ENCODE measurements around the gene BRF1. TPM values are rescaled to one million over a fixed set of nuclear protein-coding genes. Genes with fewer than 3 reads are reported as not detected.

The BRF1 gene
- total and polyA plus RNA-seq, 9 donors = 20.4 to 47.3 (median 37.1) TPM

DNA sequence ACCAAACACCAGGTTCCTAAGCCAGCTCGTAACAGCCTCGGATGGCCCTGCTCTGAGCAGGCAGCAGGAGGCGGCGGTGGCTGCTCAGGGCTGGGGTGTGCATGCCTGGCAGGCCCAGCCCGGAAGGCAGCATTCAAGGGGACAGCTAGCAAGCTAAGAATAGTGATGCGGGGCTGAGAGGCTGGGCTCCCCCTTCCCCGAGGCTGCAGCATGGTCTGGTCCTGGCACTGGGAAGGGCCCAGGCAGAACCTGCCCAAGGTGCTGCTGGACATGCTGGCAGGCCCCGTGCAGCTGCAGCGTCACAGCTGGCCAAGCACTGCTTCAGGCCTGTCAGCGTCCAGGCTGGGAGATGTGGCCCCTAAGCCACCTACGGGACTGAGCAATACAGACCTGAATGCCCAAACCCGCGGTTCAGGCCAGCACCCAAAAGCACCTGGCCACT, 93.3 kb downstream of the BRF1 start:
- Histone ChIP-seq H3K36me3 (no peaks in the 10 kb centered on the region), H3K27ac (no peak overlapping the region), H3K4me3 (no peak overlapping the region), H3K27me3 (no peaks in the 10 kb centered on the region), H3K4me1 (ENCODE audit: insufficient read depth) (peaks cover 8% of the 10 kb centered on the region), H3K9me3 (no peaks in the 10 kb centered on the region)
- intact Hi-C loops (cut with DNase I) = loop anchor here in 1 of 4 donors (10.0 kb wide), 1 partner anchor 77 kb away; no protein-coding TSS in a partner anchor
- 70 to 77% (median 72%) methylated on average over 13 of the region's 13 CpGs for WGBS, 3 donors
- no peak for DNase-seq
- no peak for TF ChIP-seq EP300 (IDR thresholded peaks at IDR 0.05)
- TF ChIP-seq, protein P1, sequence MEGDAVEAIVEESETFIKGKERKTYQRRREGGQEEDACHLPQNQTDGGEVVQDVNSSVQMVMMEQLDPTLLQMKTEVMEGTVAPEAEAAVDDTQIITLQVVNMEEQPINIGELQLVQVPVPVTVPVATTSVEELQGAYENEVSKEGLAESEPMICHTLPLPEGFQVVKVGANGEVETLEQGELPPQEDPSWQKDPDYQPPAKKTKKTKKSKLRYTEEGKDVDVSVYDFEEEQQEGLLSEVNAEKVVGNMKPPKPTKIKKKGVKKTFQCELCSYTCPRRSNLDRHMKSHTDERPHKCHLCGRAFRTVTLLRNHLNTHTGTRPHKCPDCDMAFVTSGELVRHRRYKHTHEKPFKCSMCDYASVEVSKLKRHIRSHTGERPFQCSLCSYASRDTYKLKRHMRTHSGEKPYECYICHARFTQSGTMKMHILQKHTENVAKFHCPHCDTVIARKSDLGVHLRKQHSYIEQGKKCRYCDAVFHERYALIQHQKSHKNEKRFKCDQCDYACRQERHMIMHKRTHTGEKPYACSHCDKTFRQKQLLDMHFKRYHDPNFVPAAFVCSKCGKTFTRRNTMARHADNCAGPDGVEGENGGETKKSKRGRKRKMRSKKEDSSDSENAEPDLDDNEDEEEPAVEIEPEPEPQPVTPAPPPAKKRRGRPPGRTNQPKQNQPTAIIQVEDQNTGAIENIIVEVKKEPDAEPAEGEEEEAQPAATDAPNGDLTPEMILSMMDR (IDR thresholded peaks at IDR 0.05) = no peak
- no peak for TF ChIP-seq POLR2A (IDR thresholded peaks at IDR 0.05)

DNA sequence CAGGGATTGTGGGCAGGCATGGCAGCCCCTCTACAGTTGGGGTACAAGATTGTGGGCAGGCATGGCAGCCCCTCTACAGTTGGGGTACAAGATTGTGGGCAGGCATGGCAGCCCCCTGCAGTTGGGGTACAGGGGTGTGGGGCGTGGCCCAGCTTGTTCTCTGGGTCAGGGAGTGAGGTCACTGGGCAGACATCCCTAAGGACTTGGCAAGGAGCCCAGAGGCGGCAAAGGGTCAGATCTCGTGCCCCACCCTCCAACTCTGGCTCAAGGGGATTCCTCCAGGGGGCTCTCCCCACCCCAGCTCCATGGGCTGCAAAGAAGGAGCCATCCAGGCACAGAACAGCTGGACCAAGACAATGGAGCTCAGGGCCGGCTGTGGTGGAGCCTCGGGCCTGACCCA, 93.9 kb downstream of the BRF1 start:
- no peak for TF ChIP-seq EP300 (IDR thresholded peaks at IDR 0.05)
- no peak for TF ChIP-seq POLR2A (IDR thresholded peaks at IDR 0.05)
- TF ChIP-seq, protein P1 (IDR thresholded peaks at IDR 0.05) = no peak
- DNase-seq = no peak
- Histone ChIP-seq H3K27me3 (no peaks in the 10 kb centered on the region), H3K9me3 (no peaks in the 10 kb centered on the region), H3K27ac (no peak overlapping the region), H3K4me1 (ENCODE audit: insufficient read depth) (peaks cover 8% of the 10 kb centered on the region), H3K4me3 (no peak overlapping the region), H3K36me3 (no peaks in the 10 kb centered on the region)
- intact Hi-C loops (cut with DNase I) = loop anchor here in 1 of 4 donors (10.0 kb wide), 1 partner anchor 78 kb away; no protein-coding TSS in a partner anchor
- 29 to 40% (median 35%) methylated on average over 5 of the region's 5 CpGs for WGBS, 3 donors

DNA sequence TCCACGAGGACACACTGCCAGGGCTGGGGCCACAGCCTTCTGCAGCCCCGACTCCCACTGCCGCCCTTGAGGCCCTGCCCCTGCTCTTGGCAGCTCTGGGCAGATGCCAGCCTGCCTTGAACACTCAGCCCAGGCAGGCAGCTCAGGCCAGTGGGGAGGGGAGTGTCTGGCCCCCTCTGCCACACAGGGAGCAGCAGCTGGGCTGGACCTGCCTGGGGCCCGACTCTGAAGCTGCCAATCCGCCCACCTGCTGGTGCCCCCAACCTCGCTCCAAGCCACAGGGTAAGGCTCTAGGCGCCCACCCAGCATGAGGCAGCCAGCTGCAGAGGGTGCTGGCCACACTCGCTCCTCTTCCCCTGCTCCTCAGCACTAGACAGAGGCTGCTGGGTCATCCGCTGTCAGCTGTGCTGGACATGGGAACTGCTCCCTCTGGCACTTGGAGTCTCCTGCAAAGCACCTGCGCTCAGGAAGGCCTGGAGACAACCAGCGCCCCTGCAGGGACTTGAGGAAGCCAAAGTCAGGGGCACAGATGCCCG, 95.1 kb downstream of the BRF1 start:
- intact Hi-C loops (cut with DNase I) = loop anchor here in 1 of 4 donors (10.0 kb wide), 1 partner anchor 79 kb away; no protein-coding TSS in a partner anchor
- WGBS, 3 donors = 17 to 23% (median 18%) methylated on average over 12 of the region's 12 CpGs
- no peaks in the 10 kb centered on the region for H3K36me3 ChIP-seq
- H3K27ac ChIP-seq = no peak overlapping the region
- no peaks in the 10 kb centered on the region for H3K9me3 ChIP-seq
- H3K4me1 ChIP-seq (ENCODE audit: insufficient read depth) = peaks cover 8% of the 10 kb centered on the region
- no peak for TF ChIP-seq EP300 (IDR thresholded peaks at IDR 0.05)
- H3K27me3 ChIP-seq = no peaks in the 10 kb centered on the region
- no peak for DNase-seq
- H3K4me3 ChIP-seq = no peak overlapping the region

DNA sequence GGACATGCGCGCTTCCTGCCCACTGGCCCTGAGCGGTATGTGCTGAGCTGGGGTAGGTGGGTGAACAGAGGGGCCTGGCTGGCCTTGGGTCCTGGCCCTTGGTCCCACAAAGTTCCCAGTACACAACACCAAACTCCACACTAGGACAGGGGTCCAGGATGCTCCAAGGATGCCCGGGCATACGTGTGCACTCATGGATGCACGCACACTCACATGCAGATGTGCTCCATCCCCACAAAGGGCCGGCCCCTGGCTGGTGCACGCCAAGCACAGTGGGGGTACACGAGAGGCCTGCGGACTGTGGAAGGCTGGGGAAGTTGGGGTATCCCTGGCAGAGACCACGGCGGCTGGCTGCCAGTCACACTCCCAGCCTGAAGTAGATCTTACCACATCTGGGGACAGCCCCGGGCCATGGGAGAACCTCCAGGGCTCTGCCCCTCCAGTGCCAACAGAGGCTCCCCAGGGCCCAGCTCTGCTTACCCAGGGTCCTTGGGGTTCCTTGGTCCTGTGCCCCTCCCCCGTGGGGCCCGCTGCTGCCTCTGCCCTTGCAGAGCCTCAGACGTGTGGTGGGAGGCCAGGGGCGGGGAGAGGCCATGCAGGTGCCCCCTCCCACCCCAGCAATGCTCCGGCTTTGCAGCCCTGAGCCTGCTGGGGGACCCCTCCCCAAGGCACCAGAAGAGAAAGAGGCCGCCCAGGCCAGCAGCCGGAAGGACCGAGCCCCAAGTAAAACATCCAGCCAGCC, 95.7 kb downstream of the BRF1 start:
- H3K36me3 ChIP-seq = no peaks in the 10 kb centered on the region
- intact Hi-C loops (cut with DNase I) = loop anchor here (5.0 to 10.0 kb wide), 3 partner anchors 77 to 147 kb away; no protein-coding TSS in a partner anchor
- DNase-seq = no peak
- H3K9me3 ChIP-seq = no peaks in the 10 kb centered on the region
- H3K27me3 ChIP-seq = no peaks in the 10 kb centered on the region
- H3K4me3 ChIP-seq = no peak overlapping the region
- TF ChIP-seq EP300 (IDR thresholded peaks at IDR 0.05) (no peak), POLR2A (IDR thresholded peaks at IDR 0.05) (no peak)
- TF ChIP-seq, protein P1 (IDR thresholded peaks at IDR 0.05) = no peak
- H3K4me1 ChIP-seq (ENCODE audit: insufficient read depth) = peaks cover 8% of the 10 kb centered on the region
- WGBS, 3 donors = 26 to 44% (median 32%) methylated on average over 18 to 21 of the region's 21 CpGs
- no peak overlapping the region for H3K27ac ChIP-seq

All from ovary (tissue), 9 donors.